SKM-1 treated with dmso at 0.1 percent for 144 hours (cell line): ENCODE measurements around the gene TLR7.

Experiments used
- DNase-seq: peaks from one replicate; lab custom pipeline; 2025; ENCODE audit not compliant: unreplicated experiment; lab: John Stamatoyannopoulos, UW

TLR7 gene

DNA sequence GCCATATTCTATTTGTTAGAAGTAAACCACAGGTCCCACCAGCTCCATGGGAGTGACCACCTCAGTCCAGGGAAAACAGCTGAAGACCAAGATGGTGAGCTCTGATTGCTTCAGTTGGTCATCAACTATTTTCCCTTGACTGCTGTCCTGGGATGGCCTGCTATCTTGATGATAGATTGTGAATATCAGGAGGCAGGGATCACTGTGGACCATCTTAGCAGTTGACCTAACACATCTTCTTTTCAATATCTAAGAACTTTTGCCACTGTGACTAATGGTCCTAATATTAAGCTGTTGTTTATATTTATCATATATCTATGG, 55.7 kb downstream of the TLR7 start:
- DNase-seq: no peak

DNA sequence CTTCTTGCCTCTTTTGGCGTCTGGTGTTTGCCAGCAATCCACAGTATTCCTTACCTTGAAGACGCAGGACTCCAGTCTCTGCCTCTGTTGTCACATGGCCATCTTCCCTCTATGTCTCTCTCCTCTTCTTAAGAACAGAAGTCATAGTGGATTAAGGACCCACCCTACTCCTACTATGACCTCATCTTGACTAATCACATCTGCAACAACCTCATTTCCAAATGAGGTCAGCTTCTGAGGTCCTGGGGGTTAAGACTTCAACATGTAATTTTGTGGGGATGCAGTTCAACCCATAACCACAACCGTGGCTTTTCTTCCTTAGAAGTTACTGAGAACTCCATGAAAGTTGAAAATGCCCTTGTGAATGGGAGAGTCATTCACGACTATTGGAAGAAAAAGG, 62.8 kb downstream of the TLR7 start:
- no peak for DNase-seq

- DNase-seq: no peak
Observed at GRCh38 chrX:12930150-12930549, 63.3 kb downstream of the TLR7 start.

GRCh38 chrX:12932244-12932643, 65.4 kb downstream of the TLR7 start:
- DNase-seq: no peak

DNA sequence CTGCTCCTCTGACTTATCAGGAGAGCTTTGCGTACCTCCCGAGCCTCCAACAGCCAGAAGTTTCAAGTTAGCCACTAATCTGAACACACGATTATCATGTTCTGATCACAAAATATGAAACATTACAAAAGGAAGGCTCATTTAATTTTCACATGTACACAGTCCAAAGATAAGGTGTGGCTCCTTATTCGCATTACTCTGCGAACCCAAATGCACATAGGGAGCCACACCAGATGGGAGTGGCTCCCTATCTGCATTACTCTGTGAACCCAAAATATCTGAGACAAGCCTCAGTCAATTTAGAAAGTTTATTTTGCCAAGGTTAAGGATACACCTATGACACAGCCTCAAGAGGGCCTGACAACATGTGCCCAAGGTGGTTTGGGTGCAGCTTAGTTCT, 68.0 kb downstream of the TLR7 start:
- DNase-seq: no peak

GRCh38 chrX:12936947-12937346, 70.1 kb downstream of the TLR7 start:
- DNase-seq: no peak
